Immature natural killer cell (primary cell): ENCODE measurements around the gene TH. TPM values are rescaled to one million over a fixed set of nuclear protein-coding genes. Genes with fewer than 3 reads are reported as not detected.

ENCODE experiments used
- DNase-seq, 3 donors: peaks; one replicate each; pipeline ENCODE4 v3.0.0; 2022; ENCODE audit warnings: mixed read lengths in 1 of 3
- H3K27ac Mint-ChIP-seq, 6 donors: one replicate each; pipeline ENCODE4 v1.8.0; 2020; ENCODE audit warnings: mixed read lengths in 6 of 6, mild to moderate bottlenecking in 5 of 6, inconsistent platforms in 4 of 6, moderate library complexity in 3 of 6
- H3K27me3 Mint-ChIP-seq, 3 donors: one replicate each; pipeline ENCODE4 v1.8.0; 2020 to 2021; ENCODE audit warnings: low read depth in 3 of 3, mild to moderate bottlenecking in 3 of 3, mixed read lengths in 3 of 3, moderate library complexity in 3 of 3, inconsistent platforms in 1 of 3
- H3K36me3 Mint-ChIP-seq, 3 donors: one replicate each; pipeline ENCODE4 v1.8.0; 2020; ENCODE audit warnings: mixed read lengths in 3 of 3, inconsistent platforms in 2 of 3, mild to moderate bottlenecking in 2 of 3
- H3K4me1 Mint-ChIP-seq, 2 donors: one replicate each; pipeline ENCODE4 v1.8.0; 2020; ENCODE audit warnings: inconsistent platforms in 2 of 2, mild to moderate bottlenecking in 2 of 2, mixed read lengths in 2 of 2, moderate library complexity in 1 of 2
- H3K4me3 Mint-ChIP-seq, 5 donors: one replicate each; pipeline ENCODE4 v1.8.0; 2020; ENCODE audit warnings: mild to moderate bottlenecking in 5 of 5, mixed read lengths in 5 of 5, inconsistent platforms in 3 of 5, moderate library complexity in 3 of 5
- H3K9me3 Mint-ChIP-seq, 6 donors: one replicate each; pipeline ENCODE4 v1.8.0; 2020; ENCODE audit warnings: mild to moderate bottlenecking in 6 of 6, mixed read lengths in 6 of 6, inconsistent platforms in 4 of 6, moderate library complexity in 3 of 6
- polyA plus RNA-seq, 3 donors: library from polyadenylated mRNA; unstranded; fragments of 300-500 nt; fragmentation: Illumina TruSeq; gene quantifications; one replicate each; pipeline ENCODE4 v1.2.3, GENCODE V29; 2021

The TH gene
- polyA plus RNA-seq, 3 donors from 2014 or later, result not detected

- Mint-ChIP-seq H3K4me1 (no peaks in the 10 kb centered on the region), H3K27me3 (peaks cover 2 to 10% (median 6%) of the 10 kb centered on the region in 3 donors), H3K9me3 (no peaks in the 10 kb centered on the region), H3K27ac (no peak overlapping the region), H3K4me3 (no peak overlapping the region), H3K36me3 (no peaks in the 10 kb centered on the region)
- no peak for DNase-seq
Measured at GRCh38 chr11:2122222-2122906, 49.3 kb downstream of the TH start.

- H3K27me3 Mint-ChIP-seq, result peaks cover 2 to 11% (median 6%) of the 10 kb centered on the region in 3 donors
- H3K4me1 Mint-ChIP-seq, result no peaks in the 10 kb centered on the region
- H3K4me3 Mint-ChIP-seq, result no peak overlapping the region
- H3K9me3 Mint-ChIP-seq, result no peaks in the 10 kb centered on the region
- H3K36me3 Mint-ChIP-seq, result no peaks in the 10 kb centered on the region
- H3K27ac Mint-ChIP-seq, result no peak overlapping the region
- no peak for DNase-seq
Measured at GRCh38 chr11:2121227-2122130, 50.1 kb downstream of the TH start.

- H3K27me3 Mint-ChIP-seq, result peaks cover 2 to 11% (median 6%) of the 10 kb centered on the region in 3 donors
- DNase-seq, result no peak
- no peaks in the 10 kb centered on the region for H3K36me3 Mint-ChIP-seq
- no peaks in the 10 kb centered on the region for H3K9me3 Mint-ChIP-seq
- no peaks in the 10 kb centered on the region for H3K4me1 Mint-ChIP-seq
- no peak overlapping the region for H3K4me3 Mint-ChIP-seq
- H3K27ac Mint-ChIP-seq, result no peak overlapping the region
Measured at GRCh38 chr11:2120359-2121100, 51.1 kb downstream of the TH start.

- H3K36me3 Mint-ChIP-seq, result no peaks in the 10 kb centered on the region
- no peak for DNase-seq
- no peaks in the 10 kb centered on the region for H3K9me3 Mint-ChIP-seq
- H3K4me3 Mint-ChIP-seq, result no peak overlapping the region
- H3K27me3 Mint-ChIP-seq, result peaks cover 0 to 11% (median 5%) of the 10 kb centered on the region in 3 donors
- no peak overlapping the region for H3K27ac Mint-ChIP-seq
- no peaks in the 10 kb centered on the region for H3K4me1 Mint-ChIP-seq
Measured at GRCh38 chr11:2118677-2119076, 52.9 kb downstream of the TH start.

GRCh38 chr11:2116680-2117079, 54.9 kb downstream of the TH start:
- Mint-ChIP-seq H3K4me1 (no peaks in the 10 kb centered on the region), H3K9me3 (no peaks in the 10 kb centered on the region), H3K36me3 (no peaks in the 10 kb centered on the region), H3K4me3 (no peak overlapping the region), H3K27me3 (peaks cover 4 to 11% (median 5%) of the 10 kb centered on the region in 3 donors), H3K27ac (no peak overlapping the region)
- DNase-seq, result no peak

- no peak for DNase-seq
- no peaks in the 10 kb centered on the region for H3K36me3 Mint-ChIP-seq
- peaks cover 3 to 9% (median 4%) of the 10 kb centered on the region in 3 donors for H3K27me3 Mint-ChIP-seq
- no peaks in the 10 kb centered on the region for H3K9me3 Mint-ChIP-seq
- no peak overlapping the region for H3K4me3 Mint-ChIP-seq
- no peaks in the 10 kb centered on the region for H3K4me1 Mint-ChIP-seq
- H3K27ac Mint-ChIP-seq, result no peak overlapping the region
Measured at GRCh38 chr11:2115308-2115707, 56.3 kb downstream of the TH start.

- no peaks in the 10 kb centered on the region for H3K4me1 Mint-ChIP-seq
- DNase-seq, result no peak
- H3K36me3 Mint-ChIP-seq, result no peaks in the 10 kb centered on the region
- H3K4me3 Mint-ChIP-seq, result no peak overlapping the region
- H3K27ac Mint-ChIP-seq, result no peak overlapping the region
- H3K9me3 Mint-ChIP-seq, result no peaks in the 10 kb centered on the region
- H3K27me3 Mint-ChIP-seq, result peaks cover 0 to 6% (median 4%) of the 10 kb centered on the region in 3 donors
Measured at GRCh38 chr11:2114430-2115241, 57.0 kb downstream of the TH start.

Other genes starting within 250 kb of the TH start
- gene MRPL23, start 224.5 kb downstream of the TH start, polyA plus RNA-seq, result 10 to 100 TPM; 20.9 to 44.4 (median 42.4) TPM
- not detected for gene H19, start 174.0 kb downstream of the TH start, polyA plus RNA-seq
- gene IGF2, start 32.4 kb downstream of the TH start, polyA plus RNA-seq, result not detected
- not detected for gene INS, start 10.6 kb downstream of the TH start, polyA plus RNA-seq
- gene ASCL2, start 98.8 kb upstream of the TH start, polyA plus RNA-seq, result 10 to 100 TPM in 2 of 3 donors, 1 to 10 TPM in 1; 9.7 to 60.0 (median 18.2) TPM
- 10 to 100 TPM; 36.3 to 57.5 (median 36.6) TPM for gene C11orf21, start 130.1 kb upstream of the TH start, polyA plus RNA-seq
- 100 to 1,000 TPM; 132 to 223 (median 200) TPM for gene TSPAN32, start 130.2 kb upstream of the TH start, polyA plus RNA-seq
- 10 to 100 TPM; 33.1 to 56.9 (median 49.7) TPM for gene CD81, start 205.5 kb upstream of the TH start, polyA plus RNA-seq
- 100 to 1,000 TPM in 2 of 3 donors, 10 to 100 TPM in 1; 87.7 to 111 (median 108) TPM for gene TSSC4, start 228.9 kb upstream of the TH start, polyA plus RNA-seq